EH (cell line): ENCODE results near the gene KCTD12.

ENCODE experiments used
- DNase-seq: peaks from one replicate; pipeline ENCODE4 v3.0.0-alpha.2; 2015; ENCODE audit warnings: low read depth

KCTD12 gene

DNA sequence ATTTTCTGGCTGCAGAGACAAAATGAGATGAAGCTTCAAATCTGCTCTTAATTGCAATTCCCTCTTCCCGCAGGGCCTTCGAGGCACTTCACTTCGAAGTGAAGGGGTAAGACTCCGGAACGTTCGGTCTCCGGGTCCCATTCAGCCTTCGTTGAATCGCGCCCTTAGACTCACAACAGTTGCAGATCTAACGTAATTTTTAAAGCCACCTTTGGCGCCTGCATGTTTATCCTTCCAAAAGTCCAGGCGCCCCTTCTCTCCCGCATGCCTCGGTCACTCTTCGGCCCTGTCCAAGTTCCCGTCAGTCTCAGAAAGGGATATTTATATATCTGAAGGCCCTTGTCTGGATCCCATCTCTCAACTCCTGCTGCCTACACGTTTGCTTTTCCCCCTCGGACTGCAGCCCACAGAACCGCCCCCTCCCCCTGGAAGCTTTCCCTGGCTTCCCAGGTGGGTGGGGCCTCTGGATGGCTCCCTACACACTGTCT, 915 bp upstream of the KCTD12 start:
- no peak for DNase-seq

DNA sequence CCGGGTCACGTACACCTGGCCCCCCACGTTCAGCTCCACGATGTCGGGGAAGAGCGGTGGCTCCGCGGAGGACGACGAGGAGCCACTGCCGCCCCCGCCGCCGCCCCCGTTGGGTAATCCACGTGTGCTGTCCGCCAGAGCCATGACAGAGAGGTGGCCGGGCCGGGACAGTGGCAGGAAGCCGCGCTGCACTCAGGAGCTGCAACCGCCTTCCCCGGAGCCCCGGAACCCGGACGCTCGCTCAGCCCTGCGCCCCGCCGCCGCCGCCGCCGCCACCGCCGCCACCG, 257 bp downstream of the KCTD12 start:
- DNase-seq: no peak

DNA sequence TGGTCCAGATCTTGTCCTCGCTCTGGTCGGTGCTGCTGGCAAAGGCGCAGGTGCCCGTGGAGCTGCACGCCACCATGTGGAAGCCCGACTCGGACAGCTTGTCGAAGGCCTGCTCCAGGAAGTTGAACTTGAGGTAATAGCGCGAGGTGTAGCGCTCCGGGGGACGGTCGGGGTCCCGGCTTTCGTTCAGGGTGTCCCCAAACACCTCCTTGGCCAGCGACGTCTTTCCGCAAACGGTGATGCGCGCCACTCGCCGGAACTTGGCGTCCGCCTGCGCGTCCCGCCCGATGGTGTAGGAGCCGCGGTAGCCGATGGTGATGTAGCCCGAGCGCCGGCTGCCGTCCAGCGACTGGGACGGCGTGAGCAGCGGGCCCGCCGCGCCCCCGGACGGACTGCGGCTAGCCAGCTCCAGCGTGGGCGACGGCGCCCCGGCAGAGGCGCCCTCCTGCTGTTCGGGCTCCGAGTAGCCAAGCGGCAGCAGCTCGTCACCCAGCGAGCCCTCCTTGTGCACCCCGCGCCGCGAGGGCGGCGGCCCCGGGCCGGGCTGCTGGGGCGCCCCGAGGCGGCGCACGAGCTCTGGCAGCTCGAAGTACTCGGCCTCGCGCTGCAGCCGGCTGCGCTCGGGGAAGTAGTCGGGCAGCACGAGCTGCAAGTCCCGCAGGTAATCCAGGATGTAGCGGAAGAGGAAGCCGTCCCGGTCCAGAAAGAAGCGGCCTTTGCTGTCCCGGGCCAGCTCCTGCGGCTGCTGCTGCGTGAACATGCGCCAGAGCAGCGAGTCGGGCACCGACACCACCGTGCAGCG, 801 bp downstream of the KCTD12 start:
- DNase-seq: peak; percentile 62

GRCh38 chr13:76884907-76885202, 1.4 kb downstream of the KCTD12 start:
- DNase-seq: no peak

DNA sequence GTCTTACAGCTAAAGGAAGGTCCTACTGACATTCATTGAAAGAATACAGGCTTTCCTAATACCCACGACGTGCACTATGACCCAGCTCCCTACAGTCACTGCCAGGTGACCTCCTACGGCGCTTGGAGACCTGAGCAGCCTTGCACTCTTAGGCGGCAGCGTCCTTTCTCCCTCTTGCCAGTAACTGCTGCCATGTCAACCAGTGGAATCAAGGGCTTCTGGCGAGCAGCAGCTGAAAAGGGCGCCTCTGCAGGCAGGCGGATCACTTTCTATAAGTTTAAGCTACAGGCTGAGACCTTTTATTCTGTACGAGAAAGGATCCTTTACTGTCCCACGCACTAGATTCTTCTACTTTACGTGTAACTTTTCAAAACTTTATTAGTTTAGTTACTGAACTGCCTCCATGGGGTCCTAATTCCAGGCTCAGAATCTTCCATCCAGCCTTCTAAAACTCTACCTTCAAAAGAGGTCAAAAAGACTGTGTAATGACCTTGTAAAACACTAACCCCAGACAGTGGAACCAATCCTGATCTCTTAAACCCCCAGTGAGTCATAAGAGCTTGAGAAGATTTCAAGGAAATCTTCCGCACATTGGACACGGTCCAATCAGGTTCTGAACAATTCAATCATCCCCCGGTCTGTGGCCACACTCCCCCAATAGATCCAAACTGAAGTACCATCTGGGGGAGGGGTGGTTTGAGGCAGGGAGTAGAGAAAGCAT, 1.9 kb downstream of the KCTD12 start:
- DNase-seq: peak; percentile 19

GRCh38 chr13:76883236-76883635, 3.0 kb downstream of the KCTD12 start:
- DNase-seq: no peak

GRCh38 chr13:76882431-76882830, 3.8 kb downstream of the KCTD12 start:
- DNase-seq: peak; percentile 37

DNA sequence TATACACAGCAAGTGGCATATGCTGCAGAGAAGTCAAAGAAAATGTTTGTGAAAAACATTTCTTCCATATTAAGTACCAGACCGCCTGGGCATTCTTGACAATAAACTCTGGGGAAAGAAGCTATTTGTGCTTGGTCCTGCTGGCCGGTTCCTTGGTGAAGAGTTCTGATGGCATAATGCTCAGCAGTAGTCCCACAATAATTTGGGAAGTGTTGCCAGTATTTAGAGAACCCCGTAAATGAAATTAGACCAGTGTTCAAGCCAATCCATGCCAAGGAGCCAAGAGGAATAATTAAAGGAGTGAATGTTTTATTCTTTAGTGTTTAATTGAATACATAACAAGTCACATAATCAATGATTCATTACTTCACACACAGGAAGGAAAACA, 6.3 kb downstream of the KCTD12 start:
- no peak for DNase-seq

GRCh38 chr13:76879203-76879882, 6.9 kb downstream of the KCTD12 start:
- peak; percentile 84 for DNase-seq

- DNase-seq: no peak
Observed at GRCh38 chr13:76878043-76878442, 8.2 kb downstream of the KCTD12 start.

GRCh38 chr13:76875271-76875815, 10.9 kb downstream of the KCTD12 start:
- no peak for DNase-seq

- DNase-seq: no peak
Observed at GRCh38 chr13:76874479-76874878, 11.7 kb downstream of the KCTD12 start.

DNA sequence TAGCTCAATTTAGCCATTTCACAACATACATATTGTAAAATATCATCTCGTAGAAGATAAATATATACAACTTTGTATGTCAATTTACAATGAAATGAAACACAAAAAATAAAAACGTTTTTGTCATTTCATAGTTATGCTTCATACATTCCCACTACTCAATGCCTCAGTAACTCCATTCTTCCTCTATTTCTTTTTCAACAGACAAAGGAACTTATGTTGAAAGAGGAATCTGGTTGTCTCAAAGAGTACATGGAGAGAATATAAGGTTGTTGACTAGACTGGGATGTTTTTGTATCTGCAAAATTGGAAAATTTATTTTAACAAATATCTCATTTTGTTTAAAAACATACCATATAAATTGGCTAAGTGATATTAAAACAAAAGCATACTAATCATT, 12.8 kb downstream of the KCTD12 start:
- DNase-seq: no peak

GRCh38 chr13:76872675-76873074, 13.5 kb downstream of the KCTD12 start:
- no peak for DNase-seq

DNA sequence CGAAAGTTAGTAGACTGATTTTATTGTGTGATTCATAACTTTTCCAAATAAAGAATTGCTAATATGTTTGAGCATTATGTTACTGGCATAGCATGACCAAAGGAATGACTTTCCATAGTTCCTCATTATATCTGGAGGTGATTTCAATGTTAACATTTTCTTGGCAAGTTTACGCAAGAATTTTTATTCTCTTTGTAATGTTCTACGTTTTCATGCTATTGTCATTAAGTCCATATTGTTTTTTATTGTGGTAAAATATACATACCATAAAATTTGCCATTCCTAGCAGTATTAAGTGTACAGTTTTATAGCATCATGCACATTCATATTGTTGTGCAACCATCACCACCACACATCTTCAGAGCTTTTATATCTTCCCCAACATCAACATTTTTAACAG, 14.8 kb downstream of the KCTD12 start:
- DNase-seq: peak; percentile 11

DNA sequence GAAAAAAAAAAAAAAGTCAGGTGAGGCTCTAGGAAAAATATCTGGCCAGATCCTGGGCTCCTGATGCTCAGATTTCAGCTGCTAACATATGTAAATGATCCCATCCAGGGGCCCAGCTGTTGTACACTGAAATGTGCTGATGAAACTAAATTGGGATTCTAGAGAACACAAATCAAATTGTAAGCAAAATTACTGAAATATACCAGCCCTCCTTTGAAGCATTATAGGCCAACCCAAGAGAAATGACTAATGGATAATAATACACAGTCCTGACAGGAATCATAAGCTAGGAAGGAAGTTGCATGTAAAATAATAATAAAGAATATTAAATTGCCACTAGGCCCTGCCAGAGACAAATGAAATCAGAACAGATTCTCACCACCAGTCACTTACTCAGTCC, 17.8 kb downstream of the KCTD12 start:
- DNase-seq: no peak

DNA sequence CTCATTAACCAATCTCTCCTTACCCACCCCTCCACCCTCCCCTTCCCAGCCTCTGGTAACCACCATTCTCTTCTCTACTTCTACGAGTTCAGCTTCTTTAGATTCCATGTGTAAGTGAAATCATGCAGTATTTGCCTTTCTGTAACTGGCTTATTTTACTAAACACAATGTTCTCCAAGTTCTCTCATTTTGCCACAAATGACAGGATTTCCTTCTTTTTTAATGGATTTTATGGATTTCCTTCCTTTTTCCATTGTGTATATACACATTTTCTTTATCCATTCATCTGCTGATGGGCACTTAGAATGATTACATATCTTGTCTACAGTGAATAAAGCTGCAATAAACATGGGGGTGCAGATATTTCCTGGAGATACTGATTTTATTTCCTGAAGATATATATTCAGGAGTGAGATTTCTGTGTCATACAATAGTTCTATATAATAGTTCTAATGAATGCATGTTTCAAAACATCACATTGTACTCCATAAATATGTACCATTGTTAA, 20.2 kb downstream of the KCTD12 start:
- DNase-seq: no peak

- no peak for DNase-seq
Observed at GRCh38 chr13:76865109-76865508, 21.1 kb downstream of the KCTD12 start.

DNA sequence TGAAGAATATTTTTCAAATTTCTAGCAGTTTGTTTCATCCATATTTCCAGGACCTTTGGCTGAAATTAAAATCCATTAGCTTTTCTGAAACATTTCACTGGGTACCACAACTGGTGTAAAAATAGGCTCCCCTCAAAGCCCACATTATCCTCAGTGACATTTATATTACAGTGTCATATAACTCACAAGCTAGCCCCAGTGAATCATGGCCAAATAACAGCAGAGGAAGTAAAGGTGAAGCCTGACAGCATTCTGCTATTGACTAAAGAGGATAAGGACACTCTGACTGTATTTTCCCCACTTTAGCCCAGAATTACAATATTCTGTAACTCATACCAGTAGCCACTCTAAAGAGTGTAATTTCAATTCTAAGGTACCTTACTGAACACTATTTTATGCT, 21.9 kb downstream of the KCTD12 start:
- no peak for DNase-seq

DNA sequence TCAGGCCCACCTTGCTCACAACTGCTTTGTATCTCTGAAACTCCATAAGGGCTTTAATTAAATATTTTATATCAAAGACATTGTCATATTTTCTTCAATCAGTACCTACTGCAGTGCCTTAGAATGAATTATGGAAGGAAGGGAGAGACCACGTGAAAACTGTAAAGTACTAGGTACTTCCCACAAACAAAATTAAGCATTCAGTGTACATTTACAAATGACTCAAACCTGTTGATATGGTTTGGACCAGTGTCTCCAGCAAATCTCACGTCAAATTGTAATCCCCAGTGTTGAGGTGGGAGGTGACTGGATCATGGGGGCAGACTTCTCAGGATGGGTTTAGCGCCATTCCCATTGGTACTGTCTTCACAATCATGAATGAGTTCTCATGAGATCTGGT, 23.2 kb downstream of the KCTD12 start:
- DNase-seq: no peak

DNA sequence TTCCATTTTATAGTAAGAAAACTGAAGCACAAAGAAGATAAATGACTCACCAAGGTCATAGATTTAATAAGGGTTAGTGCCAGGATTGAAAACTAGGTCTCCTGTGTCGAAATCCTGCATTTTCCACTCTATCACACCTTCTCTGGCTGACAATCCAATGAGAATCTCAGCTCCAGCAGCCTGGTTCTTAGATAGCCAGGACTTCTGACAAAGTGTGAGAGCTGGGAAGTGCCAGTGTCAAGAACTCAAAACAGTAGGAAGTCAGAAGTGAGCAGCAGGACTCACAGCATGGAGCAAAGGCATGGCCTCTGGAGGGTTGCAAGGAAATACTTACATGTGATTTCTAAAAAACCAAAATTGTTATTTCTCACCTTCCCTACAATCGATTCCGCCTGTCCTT, 24.3 kb downstream of the KCTD12 start:
- DNase-seq: no peak

- DNase-seq: no peak
Observed at GRCh38 chr13:76860706-76861105, 25.5 kb downstream of the KCTD12 start.

DNA sequence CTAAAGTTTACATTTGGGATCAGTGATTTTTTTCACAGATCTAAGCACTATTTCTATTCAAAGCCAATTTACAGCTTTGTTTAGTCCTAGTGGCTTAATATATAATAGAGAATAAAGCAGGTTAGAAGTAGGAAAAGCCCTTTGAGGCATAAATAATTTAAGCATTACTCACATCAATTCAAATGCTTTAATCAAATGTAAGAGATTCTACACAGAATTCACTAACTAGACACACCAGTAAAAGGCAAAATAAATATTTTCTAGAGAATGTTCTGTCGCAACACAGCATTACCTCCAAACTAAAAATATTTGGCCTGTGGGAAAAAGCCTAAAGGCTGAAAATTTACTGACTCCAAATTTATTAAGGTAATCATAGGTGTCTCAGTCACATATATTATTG, 31.3 kb downstream of the KCTD12 start:
- DNase-seq: peak; percentile 52
